ENCODE results near the gene CDK7. TPM values are rescaled to one million over a fixed set of nuclear protein-coding genes. Genes with fewer than 3 reads are reported as not detected.

CDK7 gene
- total RNA-seq, 4 donors from 2014 or later, result 5.2 to 13.8 (median 11.2) TPM

DNA sequence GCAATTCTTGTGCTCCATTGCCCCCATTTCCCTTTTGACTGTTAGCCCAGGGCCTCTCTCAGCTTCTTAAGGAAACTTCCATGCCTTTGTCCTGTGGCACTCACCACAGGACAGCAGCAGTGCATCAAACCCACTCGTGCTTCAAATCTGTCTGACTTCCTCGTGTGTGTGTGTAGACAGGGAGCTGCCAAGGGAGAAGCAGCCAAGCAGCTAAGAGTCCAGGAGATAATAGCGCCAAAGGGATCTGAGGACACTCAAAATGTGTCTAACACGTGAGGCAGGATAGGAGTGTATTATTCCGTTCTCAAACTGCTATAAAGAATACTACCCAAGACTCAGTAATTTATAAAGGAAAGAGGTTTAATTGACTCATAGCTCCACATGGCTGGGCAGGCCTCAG lies 44.8 kb downstream of the CDK7 start:
- Histone ChIP-seq H3K36me3 (peaks cover 0 to 89% (median 0%) of the 10 kb centered on the region in 3 donors), H3K9me3 (no peaks in the 10 kb centered on the region), H3K4me1 (no peaks in the 10 kb centered on the region), H3K27ac (no peak overlapping the region), H3K4me3 (no peak overlapping the region), H3K27me3 (no peaks in the 10 kb centered on the region)
- TF ChIP-seq EP300 (IDR thresholded peaks at IDR 0.05) (no peak), CTCF (IDR thresholded peaks at IDR 0.05) (no peak), POLR2A (IDR thresholded peaks at IDR 0.05) (no peak)
- no peak for DNase-seq (ENCODE audit: low spot score in 2 of 2)
- 89 to 96% methylated on average over 5 of the region's 5 CpGs for WGBS, 2 donors

DNA sequence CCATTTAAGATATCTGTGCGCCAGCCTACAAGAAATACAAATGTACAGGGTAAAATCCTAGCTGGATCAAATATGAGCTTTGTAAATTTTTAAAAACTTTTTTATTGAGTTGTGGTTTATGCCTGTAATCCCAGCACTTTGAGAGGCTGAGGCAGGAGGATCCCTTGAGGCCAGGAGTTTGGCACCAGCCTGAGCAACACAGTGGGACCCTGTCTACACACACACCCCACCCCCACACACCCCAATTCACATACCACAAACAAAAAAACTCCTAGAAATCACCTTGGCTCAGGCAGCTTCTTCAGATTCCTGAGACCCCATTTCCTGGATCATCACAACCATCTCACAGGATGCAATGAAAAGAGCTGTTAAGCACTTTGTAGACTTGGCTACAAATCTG lies 46.4 kb downstream of the CDK7 start:
- H3K27me3 ChIP-seq, result no peaks in the 10 kb centered on the region
- 92 to 100% methylated on average over 1 of the region's 1 CpG for WGBS, 2 donors
- H3K27ac ChIP-seq, result no peak overlapping the region
- no peaks in the 10 kb centered on the region for H3K4me1 ChIP-seq
- TF ChIP-seq EP300 (IDR thresholded peaks at IDR 0.05), result no peak
- no peak for TF ChIP-seq CTCF (IDR thresholded peaks at IDR 0.05)
- no peak for TF ChIP-seq POLR2A (IDR thresholded peaks at IDR 0.05)
- H3K36me3 ChIP-seq, result peaks cover 0 to 92% (median 0%) of the 10 kb centered on the region in 3 donors
- no peak overlapping the region for H3K4me3 ChIP-seq
- H3K9me3 ChIP-seq, result no peaks in the 10 kb centered on the region
- no peak for DNase-seq (ENCODE audit: low spot score in 2 of 2)

GRCh38 chr5:69284203-69284602 lies 49.5 kb downstream of the CDK7 start:
- no peak for DNase-seq (ENCODE audit: low spot score in 2 of 2)
- H3K27ac ChIP-seq, result no peak overlapping the region
- peaks cover 0 to 69% (median 0%) of the 10 kb centered on the region in 3 donors for H3K36me3 ChIP-seq
- TF ChIP-seq CTCF (IDR thresholded peaks at IDR 0.05) (no peak), POLR2A (IDR thresholded peaks at IDR 0.05) (no peak), EP300 (IDR thresholded peaks at IDR 0.05) (no peak)
- H3K27me3 ChIP-seq, result no peaks in the 10 kb centered on the region
- H3K4me3 ChIP-seq, result no peak overlapping the region
- 89 to 95% methylated on average over 2 of the region's 2 CpGs for WGBS, 2 donors
- no peaks in the 10 kb centered on the region for H3K4me1 ChIP-seq
- H3K9me3 ChIP-seq, result no peaks in the 10 kb centered on the region

DNA sequence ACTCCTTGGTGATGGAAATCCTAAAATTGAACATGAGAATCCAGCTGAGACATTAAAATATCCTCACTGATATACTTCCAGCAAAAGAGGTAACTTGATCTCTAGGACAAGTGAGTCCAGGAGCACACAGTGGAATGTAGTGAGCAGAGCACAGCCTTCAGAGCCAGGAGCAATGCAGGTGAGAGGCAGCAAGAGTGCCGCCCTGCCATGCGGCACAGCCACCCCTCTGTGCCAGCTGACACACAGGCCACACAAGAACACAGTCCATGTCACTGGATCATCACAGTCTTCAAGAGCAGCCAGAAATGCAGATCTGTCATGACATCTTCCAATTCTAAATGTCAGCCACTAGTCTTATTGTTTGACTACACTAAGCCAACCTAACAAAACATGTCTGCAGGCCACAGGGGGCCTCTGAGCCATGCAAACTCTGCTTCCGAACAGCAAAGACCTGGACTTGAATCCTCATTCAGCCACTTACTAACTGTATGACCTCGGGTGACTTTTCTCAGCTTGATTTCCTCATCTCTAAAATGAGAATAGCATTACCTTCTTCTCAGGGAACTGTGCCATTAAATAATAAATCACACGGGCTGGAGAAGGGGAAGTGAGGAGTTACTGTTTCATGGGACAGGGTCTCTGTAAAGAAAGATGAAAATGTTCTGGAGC lies 50.9 kb downstream of the CDK7 start:
- no peaks in the 10 kb centered on the region for H3K4me1 ChIP-seq
- TF ChIP-seq EP300 (IDR thresholded peaks at IDR 0.05) (no peak), POLR2A (IDR thresholded peaks at IDR 0.05) (no peak), CTCF (IDR thresholded peaks at IDR 0.05) (no peak)
- no peak overlapping the region for H3K27ac ChIP-seq
- peaks cover 0 to 55% (median 0%) of the 10 kb centered on the region in 3 donors for H3K36me3 ChIP-seq
- H3K9me3 ChIP-seq, result no peaks in the 10 kb centered on the region
- no peak for DNase-seq (ENCODE audit: low spot score in 2 of 2)
- H3K4me3 ChIP-seq, result no peak overlapping the region
- WGBS, 2 donors, result 78 to 81% methylated on average over 5 of the region's 5 CpGs
- no peaks in the 10 kb centered on the region for H3K27me3 ChIP-seq

- Histone ChIP-seq H3K36me3 (peaks cover 0 to 36% (median 0%) of the 10 kb centered on the region in 3 donors), H3K27me3 (no peaks in the 10 kb centered on the region), H3K9me3 (no peaks in the 10 kb centered on the region), H3K4me1 (no peaks in the 10 kb centered on the region), H3K4me3 (no peak overlapping the region), H3K27ac (no peak overlapping the region)
- TF ChIP-seq EP300 (IDR thresholded peaks at IDR 0.05) (no peak), POLR2A (IDR thresholded peaks at IDR 0.05) (no peak), CTCF (IDR thresholded peaks at IDR 0.05) (no peak)
- no peak for DNase-seq (ENCODE audit: low spot score in 2 of 2)
- WGBS, 2 donors, result 43 to 48% methylated on average over 2 of the region's 2 CpGs
These were observed 53.4 kb downstream of the CDK7 start for GRCh38 chr5:69288069-69288468.
